ENCODE measurements around the gene SCN1A.
"Not testable (repeated sequence)": the region's sequence is repeated elsewhere in the genome, so short reads cannot be mapped to it uniquely, and the experiment has no call there.

Gene SCN1A

DNA sequence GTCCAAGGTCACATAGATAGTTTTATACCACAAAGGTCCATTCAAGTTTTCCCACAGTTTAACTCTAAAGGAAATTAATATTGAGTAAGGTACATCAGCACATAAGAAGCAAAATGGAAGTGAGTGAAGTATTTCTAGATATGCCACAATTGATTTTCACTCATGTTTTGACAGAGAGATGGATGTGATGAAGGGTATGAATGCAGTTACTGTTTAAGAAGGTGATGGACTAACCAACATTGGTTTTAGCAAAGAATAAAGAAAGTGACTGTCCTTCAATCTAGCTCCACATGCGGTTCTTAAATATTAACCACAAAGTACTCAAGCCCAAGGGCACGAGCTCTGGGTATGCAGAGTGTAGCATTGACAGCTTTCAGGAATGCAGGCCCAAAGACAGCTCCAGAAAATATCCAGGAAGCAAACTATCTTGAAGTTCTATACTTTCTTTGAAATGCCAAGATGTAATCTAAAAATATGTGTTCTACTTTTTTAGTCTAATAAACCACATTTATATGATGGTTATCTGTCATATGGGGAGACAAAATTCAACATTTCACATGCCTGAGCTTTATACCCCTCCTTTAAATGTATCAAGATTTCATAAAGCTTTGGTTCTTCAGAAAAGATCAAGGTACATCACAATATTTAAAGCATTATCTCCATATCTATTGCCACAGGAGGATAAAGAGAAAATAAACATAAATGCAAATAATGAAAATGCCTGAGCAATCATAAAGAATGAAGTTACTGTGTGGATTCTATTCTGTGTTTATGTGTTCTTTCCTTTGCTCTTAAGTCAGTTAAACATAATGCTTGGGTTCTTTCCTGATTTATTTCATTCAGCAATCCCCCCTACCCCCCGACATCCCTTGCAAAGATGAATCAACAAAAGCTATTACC is 6.7 kb upstream of the SCN1A start:
- DNase-seq = no peak

DNA sequence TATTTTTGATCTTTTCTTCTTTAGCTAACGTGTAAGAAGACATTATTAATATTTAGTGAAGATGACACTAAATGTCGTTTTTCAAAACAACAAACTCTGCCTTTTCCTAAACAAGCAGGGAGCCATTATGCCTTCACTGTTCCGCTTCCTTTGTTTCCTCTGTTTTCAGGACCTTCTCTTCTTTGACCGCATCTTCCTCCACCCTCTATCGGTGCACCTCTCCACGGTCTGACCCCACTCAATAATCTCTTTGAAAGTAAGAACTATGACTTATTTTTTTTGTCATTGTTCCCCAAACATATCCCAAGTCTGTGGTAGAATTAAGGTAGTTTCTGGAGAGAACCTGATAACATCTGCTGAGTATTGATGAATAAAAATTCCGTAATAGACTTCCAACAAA is 5.8 kb upstream of the SCN1A start:
- no peak for DNase-seq

DNA sequence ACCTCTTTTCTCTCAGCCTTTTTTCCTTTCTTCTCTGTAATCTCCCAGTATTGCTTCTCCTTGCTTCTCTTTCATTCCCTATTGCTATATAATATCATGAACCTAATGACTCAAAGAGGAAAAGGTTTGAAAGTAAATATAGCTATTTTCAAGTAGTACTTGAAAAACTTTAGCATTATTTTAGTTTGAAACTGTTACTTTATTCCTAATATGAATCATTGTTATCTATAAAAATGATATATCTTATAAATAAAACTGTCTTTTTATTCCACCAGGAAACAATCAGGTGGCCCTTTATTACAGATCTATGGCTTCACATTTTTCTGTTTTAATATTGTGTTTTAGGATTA is 311 bp upstream of the SCN1A start:
- no peak for DNase-seq

DNA sequence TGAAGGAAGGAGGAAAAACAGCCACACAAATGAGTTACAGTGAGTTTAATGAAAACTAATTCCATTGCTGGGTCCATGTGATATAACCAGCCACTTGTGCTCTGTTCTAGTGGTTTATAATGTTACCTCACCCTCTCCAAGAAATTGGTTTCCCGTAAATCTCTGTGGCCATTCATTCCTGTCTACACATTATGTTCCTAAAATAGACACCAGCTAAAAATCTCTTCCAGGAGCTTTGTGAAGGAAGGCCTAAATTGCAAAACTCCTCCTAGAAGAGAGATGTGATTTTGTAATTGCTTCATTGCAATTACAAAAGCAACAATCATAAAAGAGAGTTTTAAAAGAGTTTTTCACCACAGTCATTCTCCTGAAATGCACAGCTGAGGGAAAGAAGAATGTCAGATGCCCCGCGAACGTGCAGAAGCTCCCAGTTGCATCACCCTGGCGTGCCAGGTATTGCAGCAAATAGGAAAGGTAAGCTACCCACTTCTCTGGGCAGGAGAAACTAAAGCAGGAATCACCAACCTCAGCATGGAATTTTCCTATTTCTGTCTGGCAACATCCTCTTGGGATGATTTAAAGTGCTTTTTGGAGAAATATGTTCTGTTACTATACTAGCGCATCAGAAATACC is 1.7 kb downstream of the SCN1A start:
- no peak for DNase-seq

DNA sequence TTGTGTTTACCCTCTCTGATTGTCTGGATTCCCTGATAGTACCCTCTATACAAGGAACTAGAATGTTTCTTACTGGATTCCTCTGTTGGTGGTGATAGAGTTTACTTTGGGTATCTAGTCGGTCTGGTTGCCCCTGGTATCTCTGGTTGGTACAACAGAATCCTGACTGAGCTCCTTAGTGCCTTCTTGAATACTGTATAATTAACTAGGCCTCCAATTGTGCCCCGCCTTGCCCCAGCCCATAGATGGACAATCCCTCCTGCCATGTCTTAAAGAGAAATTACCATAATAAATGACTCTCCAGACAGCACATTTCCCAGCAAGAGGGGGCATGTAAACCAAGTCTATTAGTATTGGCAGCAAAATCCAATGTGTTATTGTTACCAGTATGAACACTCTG is 2.3 kb downstream of the SCN1A start:
- no peak for DNase-seq

DNA sequence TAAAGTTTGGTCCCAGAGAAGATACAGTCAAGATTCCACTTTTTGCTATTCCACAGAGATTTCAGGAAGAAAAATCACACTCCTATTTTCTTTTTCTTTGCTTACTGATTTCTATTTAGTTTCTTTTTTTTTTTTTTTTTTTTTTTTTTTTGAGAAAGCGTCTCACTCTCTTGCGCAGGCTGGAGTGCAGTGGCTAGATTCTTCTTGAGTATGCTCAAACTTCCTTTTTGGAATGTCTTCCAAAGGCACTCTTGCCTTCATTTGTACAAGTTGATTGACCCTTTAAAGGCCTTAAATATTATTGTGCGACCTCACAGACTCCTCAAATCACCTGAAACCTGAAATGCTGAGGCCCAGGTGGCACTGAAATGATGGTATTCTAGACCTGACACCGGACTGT is 9.6 kb downstream of the SCN1A start:
- no peak for DNase-seq

DNA sequence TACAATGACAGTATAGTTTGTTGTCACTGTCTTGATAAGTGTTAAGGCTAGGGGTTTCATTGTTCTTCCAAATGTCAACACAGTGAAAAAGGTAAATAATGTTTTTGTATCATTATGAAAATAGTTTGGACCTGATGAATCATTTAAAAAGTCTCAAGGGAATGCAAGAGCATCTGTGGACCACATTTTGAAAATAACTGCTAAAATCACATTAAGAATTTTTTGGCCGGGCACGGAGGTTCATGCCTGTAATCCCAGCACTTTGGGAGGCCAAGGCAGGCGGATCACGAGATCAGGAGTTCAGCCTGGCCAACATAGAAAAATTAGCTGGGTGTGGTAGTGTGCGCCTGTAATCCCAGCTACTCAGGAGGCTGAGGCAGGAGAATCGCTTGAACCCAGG is 10.3 kb downstream of the SCN1A start:
- no peak for DNase-seq

DNA sequence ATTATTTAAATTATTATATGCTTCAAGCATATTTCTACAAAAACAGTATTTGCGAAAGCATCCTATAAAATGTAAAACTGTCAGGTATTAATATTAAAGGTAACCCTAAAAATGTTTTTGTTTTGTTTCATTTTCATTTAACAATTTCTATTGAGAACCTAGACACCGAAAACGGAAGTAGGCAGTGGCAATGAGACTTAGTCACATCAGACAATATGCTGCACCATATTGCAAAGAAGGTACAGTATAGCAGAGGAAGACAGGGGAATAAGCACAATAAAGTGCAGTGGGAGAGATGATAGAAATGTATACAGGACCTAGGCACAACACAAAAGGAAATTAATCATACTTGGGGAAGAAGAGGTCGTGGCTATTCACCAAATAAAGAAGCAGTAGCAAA is 12.2 kb downstream of the SCN1A start:
- DNase-seq = no peak

DNA sequence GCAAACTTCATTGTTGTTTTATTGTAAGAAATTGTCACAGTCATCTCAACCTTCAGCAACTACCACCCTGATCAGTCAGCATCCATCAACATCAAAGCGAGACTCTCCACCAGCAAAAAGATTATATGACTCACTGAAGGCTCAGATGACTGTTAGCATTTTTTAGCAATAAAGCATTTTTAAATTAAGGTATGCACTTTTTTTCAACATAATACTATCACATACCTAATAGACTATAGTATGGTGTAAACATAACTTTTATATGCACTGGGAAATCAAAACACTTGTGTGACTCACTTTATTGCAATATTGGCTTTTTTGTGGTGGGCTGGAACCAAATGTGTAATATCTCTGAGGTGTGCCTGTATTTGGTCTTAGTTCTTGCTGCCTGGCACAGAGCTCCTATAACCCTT is 15.6 kb downstream of the SCN1A start:
- DNase-seq = no peak

DNA sequence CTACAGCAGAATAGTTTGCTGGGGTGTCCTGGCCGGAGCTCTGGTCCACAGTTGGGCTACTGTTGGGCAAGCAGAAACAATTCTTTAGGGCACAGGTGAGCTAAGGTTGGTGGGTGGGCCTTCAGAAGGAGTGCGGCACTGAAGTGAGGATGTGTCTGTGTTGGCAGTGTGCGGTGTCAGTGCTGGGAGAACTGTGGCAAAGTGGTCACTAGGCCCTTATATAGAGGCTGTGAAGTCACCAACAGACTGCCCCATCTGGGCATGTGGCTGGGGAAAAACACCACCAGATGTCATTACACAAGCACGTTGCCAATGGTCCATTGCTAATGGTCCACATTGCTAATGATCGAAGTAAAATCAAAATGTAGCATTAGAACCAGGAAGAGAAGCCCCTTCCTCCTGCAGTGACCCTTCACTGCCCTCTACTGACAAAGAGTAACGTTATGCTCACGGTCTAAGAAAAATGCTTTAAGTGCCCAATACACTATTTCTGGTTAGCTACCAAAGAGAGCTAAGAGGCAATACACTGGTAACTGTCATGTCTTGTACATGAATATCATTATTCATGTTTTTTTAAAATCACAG is 21.3 kb downstream of the SCN1A start:
- DNase-seq = no peak

DNA sequence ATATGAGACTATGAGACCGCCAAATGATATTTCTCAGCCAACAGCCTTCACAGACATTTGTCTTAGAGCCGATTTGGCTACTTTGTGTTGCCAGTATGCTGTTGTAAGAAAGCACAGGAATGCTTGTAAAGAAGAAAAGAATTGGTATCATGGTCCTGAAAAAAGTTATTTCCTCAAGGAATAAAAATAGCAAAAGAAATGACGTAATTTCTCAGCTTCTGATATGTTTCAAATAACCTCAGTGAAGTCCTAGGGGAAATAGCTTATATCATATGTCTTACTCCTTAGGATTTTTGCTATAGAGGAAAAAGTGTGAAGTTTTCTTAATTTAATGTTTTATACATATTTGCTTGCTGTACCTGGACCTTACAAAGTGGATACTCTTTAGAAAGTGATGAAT is 23.0 kb downstream of the SCN1A start:
- DNase-seq = no peak

DNA sequence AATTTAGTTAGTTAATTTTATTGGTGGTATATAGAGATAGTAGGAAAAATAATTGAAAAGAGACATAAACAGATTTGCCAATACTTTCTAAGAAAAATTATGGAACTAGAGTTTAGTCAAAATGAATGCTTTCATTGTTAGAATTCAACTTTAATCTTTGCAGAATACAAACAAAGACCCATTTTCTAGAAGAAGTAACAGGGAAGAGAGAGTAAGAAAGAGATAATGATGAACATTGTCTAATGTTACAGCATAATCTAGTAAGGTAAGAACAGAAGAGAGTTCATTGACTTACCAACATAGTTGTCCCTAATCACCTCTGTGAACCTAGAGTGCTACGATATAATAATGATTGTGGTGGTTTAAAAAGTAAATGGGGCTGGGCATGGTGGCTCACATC is 23.7 kb downstream of the SCN1A start:
- DNase-seq = no peak

DNA sequence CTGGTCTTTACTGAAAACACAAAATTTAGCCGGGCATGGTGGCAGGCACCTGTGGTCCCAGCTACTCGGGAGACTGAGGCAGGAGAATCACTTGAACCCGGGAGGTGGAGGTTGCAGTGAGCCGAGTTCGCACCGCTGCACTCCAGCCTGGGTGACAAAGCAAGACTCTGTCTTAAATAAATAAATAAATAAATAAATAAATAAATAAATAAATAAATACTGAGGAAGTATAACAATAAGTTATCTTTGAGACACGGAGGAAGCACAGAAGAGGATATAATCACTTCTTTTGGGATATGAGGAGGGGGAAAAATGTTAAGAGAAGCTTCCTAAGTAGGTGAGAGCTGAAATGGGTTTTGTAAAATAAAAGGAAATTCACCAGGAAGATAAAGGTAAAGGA is 24.5 kb downstream of the SCN1A start:
- not testable (repeated sequence) for DNase-seq

DNA sequence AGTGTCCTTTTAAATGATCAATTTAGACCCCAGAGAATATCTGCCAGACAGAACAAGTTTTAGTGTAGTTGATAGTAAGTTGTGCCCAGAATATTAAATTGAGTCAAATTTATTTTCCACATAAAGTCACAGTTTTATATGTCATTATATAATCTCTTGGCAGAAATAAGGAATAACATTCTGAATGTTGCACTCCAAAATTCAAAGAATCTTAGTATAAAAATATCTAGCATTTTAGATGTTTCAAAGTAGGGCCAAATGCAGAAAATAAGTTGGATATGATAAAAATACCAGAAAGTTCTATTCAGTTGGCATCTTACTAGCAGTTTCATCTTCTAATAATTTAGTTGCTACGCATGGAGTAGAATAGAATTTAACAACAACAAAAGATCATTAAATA is 33.5 kb downstream of the SCN1A start:
- DNase-seq = no peak

DNA sequence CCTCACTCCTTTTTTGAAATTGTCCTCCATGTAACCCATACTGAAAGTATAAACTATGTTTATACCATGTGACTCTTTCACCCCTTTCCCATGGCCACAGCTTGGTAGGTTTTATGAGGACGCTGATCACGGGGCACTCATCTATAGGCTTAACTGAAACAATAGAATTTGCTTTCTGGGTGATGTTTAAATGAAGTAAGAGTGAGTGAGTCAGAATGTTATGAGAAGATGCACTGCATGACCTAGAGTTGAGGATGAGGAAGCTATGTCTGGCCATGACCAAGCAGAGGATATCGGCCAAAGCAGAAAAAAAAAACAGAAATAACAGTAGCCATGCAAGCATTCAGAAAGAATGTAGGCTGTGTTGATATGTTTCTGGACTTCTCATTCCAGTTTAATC is 34.9 kb downstream of the SCN1A start:
- no peak for DNase-seq

DNA sequence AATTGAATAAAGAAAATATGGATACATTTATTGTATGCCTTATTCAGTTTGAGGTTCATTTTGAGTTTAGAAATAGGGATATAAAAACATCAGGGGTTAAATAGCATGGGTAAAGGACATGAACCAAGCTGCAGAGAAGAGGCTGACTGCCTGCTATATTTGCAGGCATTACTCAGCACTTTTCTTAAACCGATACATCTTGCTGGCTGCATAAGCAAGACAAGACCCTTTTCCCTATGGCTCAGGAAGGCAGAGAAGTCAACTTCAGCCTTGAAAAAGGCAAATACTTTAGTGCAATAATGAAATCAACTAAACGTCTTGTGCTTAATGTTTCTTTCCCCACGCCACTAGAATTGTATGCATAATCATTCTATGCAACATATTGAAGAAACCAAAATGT is 36.4 kb downstream of the SCN1A start:
- DNase-seq = no peak

DNA sequence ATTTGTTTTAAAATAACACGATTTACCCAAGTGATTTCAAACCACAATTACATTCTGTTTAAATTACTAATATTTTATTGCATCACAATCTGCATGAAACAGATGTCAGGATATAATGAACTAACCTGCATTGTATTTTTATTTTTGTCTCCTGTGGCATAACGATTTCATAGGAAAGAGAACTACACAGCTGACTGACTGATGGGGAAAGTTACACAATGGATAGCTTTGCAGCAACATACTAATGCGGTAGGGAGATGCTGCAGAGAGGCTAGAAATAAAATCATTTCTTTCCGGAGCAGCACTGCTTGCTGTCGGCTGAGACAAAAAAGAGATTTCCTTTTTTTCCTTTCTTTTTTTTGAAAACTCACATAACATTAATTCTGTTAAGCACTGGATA is 36.9 kb downstream of the SCN1A start:
- no peak for DNase-seq

DNA sequence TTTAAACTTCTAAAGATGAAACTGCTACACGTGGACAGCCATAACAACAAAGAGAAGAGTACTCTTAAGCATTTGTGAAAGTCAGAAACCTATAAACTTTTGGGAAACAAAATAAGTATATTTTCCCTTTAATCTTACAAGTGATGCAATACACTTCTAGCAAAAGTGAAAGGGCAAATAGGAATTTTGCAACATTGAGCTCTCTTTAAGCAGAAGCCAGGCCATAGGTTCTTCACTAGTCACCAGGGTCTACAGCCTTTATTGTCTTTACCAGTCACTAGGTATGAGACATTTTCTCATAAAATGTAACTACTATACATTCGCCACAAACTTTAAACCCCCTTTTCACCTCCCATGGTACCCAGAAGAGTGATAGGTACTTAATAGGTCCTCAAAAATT is 37.5 kb downstream of the SCN1A start:
- no peak for DNase-seq

DNA sequence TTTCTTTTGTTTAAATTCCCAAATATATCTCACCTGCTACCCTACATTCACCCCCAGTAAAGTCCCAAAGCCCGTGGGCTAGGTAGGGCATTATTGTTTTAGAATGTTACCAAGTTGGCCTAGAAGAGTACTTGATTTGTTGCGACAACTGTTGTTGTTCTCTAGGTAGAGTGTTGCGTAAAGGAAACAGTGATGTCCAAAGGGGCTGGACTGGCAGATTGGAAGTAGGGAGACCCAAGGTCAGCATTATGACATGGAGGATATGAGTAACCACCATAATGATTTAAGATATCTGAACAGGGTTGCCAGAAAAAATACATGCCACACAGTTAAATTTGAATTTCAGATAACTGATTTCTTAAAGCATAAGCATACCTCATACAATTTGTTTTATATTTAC is 39.2 kb downstream of the SCN1A start:
- DNase-seq = no peak

DNA sequence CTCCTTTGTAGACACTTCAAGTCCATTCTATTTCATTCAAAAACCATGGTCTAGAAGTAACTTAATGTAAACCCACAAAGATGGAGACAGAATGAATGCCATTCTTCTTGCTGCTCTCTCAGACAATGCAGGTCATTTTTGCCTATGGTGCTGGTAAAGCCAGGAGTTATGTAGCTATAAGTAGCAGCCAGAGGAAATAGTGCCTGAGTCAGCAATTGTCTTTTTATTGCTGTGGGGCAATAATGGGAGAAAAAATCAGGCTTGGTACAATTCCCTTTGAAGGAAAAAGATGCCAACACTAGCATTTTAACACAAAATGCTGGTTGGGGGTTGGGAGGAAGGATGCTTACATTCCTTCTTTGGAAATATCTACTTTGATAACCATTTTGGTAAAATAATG is 43.5 kb downstream of the SCN1A start:
- no peak for DNase-seq

DNA sequence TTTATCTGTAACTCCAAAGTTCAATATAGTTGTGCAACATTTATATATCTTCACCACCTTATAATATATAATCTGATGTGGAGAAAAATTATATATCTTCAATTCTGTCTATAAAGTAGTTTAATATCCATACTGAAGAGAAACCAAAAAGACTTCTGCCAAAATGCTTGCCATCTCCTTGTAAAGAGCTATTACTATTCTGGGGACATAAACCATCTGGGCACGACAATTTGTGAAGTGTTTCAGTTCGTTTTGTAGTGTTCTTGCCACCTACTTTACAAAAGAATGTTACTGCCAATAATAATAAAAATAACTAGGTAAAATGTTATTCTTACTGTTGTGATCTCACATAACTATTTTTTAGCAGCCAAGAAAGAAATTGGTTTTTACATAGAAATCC is 45.1 kb downstream of the SCN1A start:
- no peak for DNase-seq

DNA sequence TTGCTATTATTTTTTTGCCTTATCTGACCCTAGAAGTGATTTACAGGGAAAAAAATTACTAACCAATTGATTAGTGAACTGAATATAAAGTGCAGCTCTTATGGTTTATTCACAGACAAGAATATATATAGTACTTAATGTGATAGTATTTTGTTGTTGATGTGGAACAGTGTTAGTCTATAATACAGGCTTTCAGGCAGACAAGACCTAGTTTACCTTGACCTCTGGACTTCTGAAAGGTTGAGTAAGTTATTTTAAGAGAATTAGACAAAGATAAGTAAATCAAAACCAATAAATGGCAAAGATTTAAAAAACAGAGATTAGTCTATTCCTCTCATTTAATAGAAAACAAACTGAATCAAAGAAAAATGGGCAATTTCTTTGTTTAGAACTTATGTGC is 46.0 kb downstream of the SCN1A start:
- DNase-seq = no peak

DNA sequence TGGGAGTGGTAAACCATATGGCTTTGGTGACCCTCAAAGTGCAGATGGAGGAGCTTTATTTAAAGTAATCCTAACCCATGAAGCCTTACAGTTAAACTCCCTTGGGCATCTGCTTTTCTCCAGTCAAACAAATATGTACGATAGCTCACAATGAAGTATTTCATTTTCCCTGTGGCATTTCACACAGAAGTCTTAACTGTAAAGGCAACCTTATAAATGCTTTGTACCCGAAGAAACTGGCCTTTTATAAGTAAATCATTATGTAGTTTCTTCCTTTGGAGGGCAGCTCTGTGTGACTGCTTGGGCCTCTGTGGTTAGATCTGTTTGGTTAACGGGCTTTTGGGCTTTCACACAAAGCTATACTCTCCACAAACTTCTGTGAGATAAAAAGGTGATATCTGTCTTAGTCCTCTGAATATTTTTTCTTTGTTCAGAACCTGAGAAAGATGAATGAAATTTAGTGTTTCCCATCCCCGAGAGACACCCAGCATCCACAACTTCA is 46.6 kb downstream of the SCN1A start:
- no peak for DNase-seq

DNA sequence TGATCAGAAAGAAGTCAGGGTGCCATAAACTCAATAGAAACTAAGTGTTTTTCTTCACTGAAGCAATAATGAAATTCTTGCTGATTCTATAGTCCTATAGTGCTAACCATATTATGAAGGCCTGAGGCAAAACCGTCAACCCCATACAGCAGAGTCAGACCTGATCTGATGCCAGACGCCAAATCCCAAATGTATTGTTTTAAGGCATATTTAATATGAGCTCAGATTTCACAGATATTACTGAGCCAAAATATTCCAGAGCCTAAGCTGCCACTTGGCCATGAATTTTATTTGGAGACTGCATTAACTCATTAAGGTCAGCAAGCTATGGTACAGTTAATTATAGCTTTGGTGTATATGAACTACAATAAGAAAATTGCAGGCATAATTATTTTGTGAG is 53.4 kb downstream of the SCN1A start:
- DNase-seq = no peak

All from activated CD4-positive, alpha-beta T cell treated with anti-CD3 and anti-CD28 coated beads for 4 hours (primary cell).